HEK293 (cell line): Measurements from ENCODE around the gene ZNF146.

Experiments
- MYNN ChIP-seq: fragments of 450-650 bp; formaldehyde crosslinking; IDR thresholded peaks from 2 replicates; pipeline ENCODE4 v1.5.1; 2016; ENCODE audit warnings: missing biosample characterization, missing genetic modification characterization, borderline replicate concordance
- ZNF366 ChIP-seq: fragments of 450-650 bp; formaldehyde crosslinking; conservative IDR thresholded peaks from 2 replicates; pipeline ENCODE4 v1.5.1; 2016; ENCODE audit warnings: missing biosample characterization, missing genetic modification characterization
- ZNF423 ChIP-seq: fragments of 450-650 bp; formaldehyde crosslinking; IDR thresholded peaks from 2 replicates; pipeline ENCODE4 v1.5.1; 2016; ENCODE audit warnings: missing biosample characterization, missing genetic modification characterization
- ZNF521 ChIP-seq: fragments of 450-650 bp; formaldehyde crosslinking; IDR thresholded peaks from 2 replicates; pipeline ENCODE4 v1.5.1; 2017; ENCODE audit warnings: missing biosample characterization, mild to moderate bottlenecking, missing genetic modification characterization
- ZNF677 ChIP-seq: fragments of 450-650 bp; IDR thresholded peaks from 2 replicates; pipeline ENCODE4 v1.5.0; 2018; ENCODE audit warnings: missing biosample characterization, mild to moderate bottlenecking, missing genetic modification characterization, moderate library complexity
- TF ChIP-seq, protein P1 (sequence below): fragments of 450-650 bp; formaldehyde crosslinking; IDR thresholded peaks from 2 replicates; pipeline ENCODE4 v1.5.1; 2016; ENCODE audit warnings: missing biosample characterization, missing genetic modification characterization

DNA sequence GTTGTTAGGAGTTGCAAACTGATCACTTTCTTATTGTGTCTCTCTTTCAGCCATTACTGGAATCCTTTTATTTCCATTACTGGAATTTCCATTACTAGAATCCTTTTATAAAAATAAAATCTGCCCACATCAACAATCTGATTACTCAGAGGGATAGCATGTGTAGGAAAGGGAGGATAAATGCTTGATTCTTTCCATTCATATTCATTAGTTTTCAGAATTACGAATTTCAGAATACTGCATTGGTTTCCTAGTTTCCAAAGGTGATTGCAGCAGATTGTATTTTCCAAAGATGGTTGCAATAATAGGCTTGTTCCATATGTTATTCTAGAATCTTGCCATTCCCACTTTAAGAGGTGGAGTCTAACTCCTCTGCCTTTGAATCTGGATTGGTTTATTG, 37.1 kb downstream of the ZNF146 start:
- no peak for TF ChIP-seq ZNF366 (tag by site-specific recombination)
- TF ChIP-seq, protein P1, sequence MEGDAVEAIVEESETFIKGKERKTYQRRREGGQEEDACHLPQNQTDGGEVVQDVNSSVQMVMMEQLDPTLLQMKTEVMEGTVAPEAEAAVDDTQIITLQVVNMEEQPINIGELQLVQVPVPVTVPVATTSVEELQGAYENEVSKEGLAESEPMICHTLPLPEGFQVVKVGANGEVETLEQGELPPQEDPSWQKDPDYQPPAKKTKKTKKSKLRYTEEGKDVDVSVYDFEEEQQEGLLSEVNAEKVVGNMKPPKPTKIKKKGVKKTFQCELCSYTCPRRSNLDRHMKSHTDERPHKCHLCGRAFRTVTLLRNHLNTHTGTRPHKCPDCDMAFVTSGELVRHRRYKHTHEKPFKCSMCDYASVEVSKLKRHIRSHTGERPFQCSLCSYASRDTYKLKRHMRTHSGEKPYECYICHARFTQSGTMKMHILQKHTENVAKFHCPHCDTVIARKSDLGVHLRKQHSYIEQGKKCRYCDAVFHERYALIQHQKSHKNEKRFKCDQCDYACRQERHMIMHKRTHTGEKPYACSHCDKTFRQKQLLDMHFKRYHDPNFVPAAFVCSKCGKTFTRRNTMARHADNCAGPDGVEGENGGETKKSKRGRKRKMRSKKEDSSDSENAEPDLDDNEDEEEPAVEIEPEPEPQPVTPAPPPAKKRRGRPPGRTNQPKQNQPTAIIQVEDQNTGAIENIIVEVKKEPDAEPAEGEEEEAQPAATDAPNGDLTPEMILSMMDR (tag by site-specific recombination), result no peak
- TF ChIP-seq ZNF521, result no peak
- TF ChIP-seq ZNF677 (tag by site-specific recombination), result no peak
- no peak for TF ChIP-seq MYNN (tag by site-specific recombination)
- no peak for TF ChIP-seq ZNF423 (tag by site-specific recombination)
